WTC11 (cell line): ENCODE data around the gene RMI2. TPM values are rescaled to one million over a fixed set of nuclear protein-coding genes. Genes with fewer than 3 reads are reported as not detected.

Experiments used
- ATAC-seq: fragments of 200-7000 bp; cut with Tn5 transposase; 2 replicates; pipeline ENCODE4 v1.10.0; 2021; ENCODE audit warnings: mild to moderate bottlenecking, moderate library complexity
- CTCF ChIA-PET: fragments of 300-600 bp; sonication (Branson Sonifier 250); formaldehyde crosslinking; loops from one replicate; lab custom pipeline; 2021; ENCODE audit warnings: antibody characterized with exemption; lab: Charles Lee
- POLR2A ChIA-PET: fragments of 350-600 bp; sonication (Branson Sonifier 250); formaldehyde crosslinking; loops from one replicate; lab custom pipeline; 2021; ENCODE audit warnings: antibody characterized with exemption; lab: Charles Lee
- DNase-seq: peaks from one replicate; pipeline ENCODE4 v3.0.0; 2021; ENCODE audit warnings: low spot score
- H3K27ac Mint-ChIP-seq: 2 replicates; pipeline ENCODE4 v1.8.0; 2021; ENCODE audit warnings: mixed read lengths
- H3K27me3 Mint-ChIP-seq: 2 replicates; pipeline ENCODE4 v1.8.0; 2021; ENCODE audit warnings: low read depth, mild to moderate bottlenecking, moderate library complexity, mixed read lengths
- H3K36me3 Mint-ChIP-seq: 2 replicates; pipeline ENCODE4 v1.8.0; 2021; ENCODE audit warnings: mixed read lengths
- H3K4me1 Mint-ChIP-seq: 2 replicates; pipeline ENCODE4 v1.8.0; 2022; ENCODE audit warnings: mixed read lengths
- H3K4me3 Mint-ChIP-seq: 2 replicates; pipeline ENCODE4 v1.8.0; 2021; ENCODE audit warnings: mild to moderate bottlenecking, moderate library complexity, mixed read lengths
- H3K9me3 Mint-ChIP-seq: 2 replicates; pipeline ENCODE4 v1.8.0; 2021; ENCODE audit warnings: mixed read lengths
- ATF1 ChIP-seq: sonication (generic); formaldehyde crosslinking; IDR thresholded peaks from 2 replicates; pipeline ENCODE4 v1.8.1; 2023; ENCODE audit warnings: mild to moderate bottlenecking, moderate library complexity, missing genetic modification reagents
- ELF4 ChIP-seq: sonication (generic); formaldehyde crosslinking; IDR thresholded peaks from 2 replicates; pipeline ENCODE4 v1.8.1; 2022; ENCODE audit warnings: low read depth, mild to moderate bottlenecking, moderate library complexity, missing genetic modification reagents
- FOXJ3 ChIP-seq: sonication (generic); formaldehyde crosslinking; IDR thresholded peaks from 2 replicates; pipeline ENCODE4 v1.9.0; 2021; ENCODE audit warnings: missing genetic modification reagents, mild to moderate bottlenecking, borderline replicate concordance
- GABPB1 ChIP-seq: sonication (generic); formaldehyde crosslinking; IDR thresholded peaks from 2 replicates; pipeline ENCODE4 v1.8.1; 2023; ENCODE audit warnings: mild to moderate bottlenecking, missing genetic modification reagents
- GRHL2 ChIP-seq: fragments of 250-450 bp; sonication (Bioruptor Pico); IDR thresholded peaks from 2 replicates; pipeline ENCODE4 v1.8.0; 2022; ENCODE audit warnings: mild to moderate bottlenecking, moderate library complexity; ENCODE audit not compliant: insufficient replicate concordance, severe bottlenecking
- GTF2I ChIP-seq: fragments of 250-450 bp; sonication (Bioruptor Pico); conservative IDR thresholded peaks from 2 replicates; pipeline ENCODE4 v1.4.0; 2021; ENCODE audit warnings: mild to moderate bottlenecking
- JUN ChIP-seq: sonication (generic); formaldehyde crosslinking; IDR thresholded peaks from 2 replicates; pipeline ENCODE4 v1.8.0; 2023; ENCODE audit warnings: mild to moderate bottlenecking, missing genetic modification reagents
- MXD4 ChIP-seq: fragments of 250-450 bp; sonication (Bioruptor Pico); IDR thresholded peaks from 2 replicates; pipeline ENCODE4 v1.8.0; 2021; ENCODE audit warnings: mild to moderate bottlenecking, moderate library complexity, borderline replicate concordance
- NFATC4 ChIP-seq: fragments of 250-450 bp; sonication (Bioruptor Pico); IDR thresholded peaks from 2 replicates; pipeline ENCODE4 v1.9.0; 2021; ENCODE audit warnings: mild to moderate bottlenecking
- NR1H2 ChIP-seq: sonication (generic); formaldehyde crosslinking; IDR thresholded peaks from 2 replicates; pipeline ENCODE4 v1.9.0; 2021; ENCODE audit warnings: mild to moderate bottlenecking, moderate library complexity, missing genetic modification reagents
- NR3C1 ChIP-seq: sonication (generic); formaldehyde crosslinking; conservative IDR thresholded peaks from 2 replicates; pipeline ENCODE4 v1.8.1; 2023; ENCODE audit warnings: low read depth, mild to moderate bottlenecking, missing genetic modification reagents
- OVOL2 ChIP-seq: fragments of 250-450 bp; sonication (Bioruptor Pico); IDR thresholded peaks from 2 replicates; pipeline ENCODE4 v1.9.0; 2021; ENCODE audit warnings: mild to moderate bottlenecking, borderline replicate concordance
- PRRX2 ChIP-seq: fragments of 250-450 bp; sonication (Bioruptor Pico); IDR thresholded peaks from 2 replicates; pipeline ENCODE4 v1.8.0; 2021; ENCODE audit warnings: mild to moderate bottlenecking
- SOX15 ChIP-seq: fragments of 250-450 bp; sonication (Bioruptor Pico); IDR thresholded peaks from 2 replicates; pipeline ENCODE4 v1.9.0; 2021; ENCODE audit warnings: mild to moderate bottlenecking
- TCF7 ChIP-seq: sonication (generic); formaldehyde crosslinking; IDR thresholded peaks from 2 replicates; pipeline ENCODE4 v1.8.0; 2022; ENCODE audit warnings: mild to moderate bottlenecking, low read depth, missing genetic modification reagents, moderate library complexity
- ZBTB43 ChIP-seq: sonication (generic); formaldehyde crosslinking; IDR thresholded peaks from 2 replicates; pipeline ENCODE4 v1.8.1; 2023; ENCODE audit warnings: mild to moderate bottlenecking, missing genetic modification reagents
- ZNF121 ChIP-seq: sonication (generic); formaldehyde crosslinking; IDR thresholded peaks from 2 replicates; pipeline ENCODE4 v1.8.0; 2023; ENCODE audit warnings: missing genetic modification reagents
- ZNF138 ChIP-seq: sonication (generic); formaldehyde crosslinking; conservative IDR thresholded peaks from 2 replicates; pipeline ENCODE4 v1.8.1; 2022; ENCODE audit warnings: mild to moderate bottlenecking, moderate library complexity, missing genetic modification reagents
- ZNF232 ChIP-seq: sonication (generic); formaldehyde crosslinking; IDR thresholded peaks from 2 replicates; pipeline ENCODE4 v1.8.0; 2022; ENCODE audit warnings: mild to moderate bottlenecking, missing genetic modification reagents
- total RNA-seq: library from RNA; stranded (reverse); gene quantifications from 3 replicates; pipeline ENCODE4 v1.2.3, GENCODE V29; 2021
- TF ChIP-seq, protein P1 (sequence below): sonication (generic); formaldehyde crosslinking; IDR thresholded peaks from 2 replicates; pipeline ENCODE4 v1.8.0; 2022; ENCODE audit warnings: missing genetic modification reagents

Gene RMI2
- total RNA-seq, 1 experiment from 2014 or later = 79.0 TPM

- DNase-seq (no peak), ATAC-seq (no peak)
- no peak for TF ChIP-seq GABPB1 (CRISPR knock-in tag)
- peaks cover 7% of the 10 kb centered on the region for H3K9me3 Mint-ChIP-seq
- peaks cover 59% of the 10 kb centered on the region for H3K4me1 Mint-ChIP-seq
- peak overlapping the region; percentile 100 for H3K27ac Mint-ChIP-seq
- peaks cover 22% of the 10 kb centered on the region for H3K36me3 Mint-ChIP-seq
- no peaks in the 10 kb centered on the region; the same call in 1 of the 2 replicates for H3K27me3 Mint-ChIP-seq
- ChIA-PET CTCF (interaction anchor here (0.5 to 3.1 kb wide), 8 partner anchors 14 to 376 kb away, joined by 3 to 19 read pairs (median 6); partner anchors contain the start of gene SOCS1), POLR2A (interaction anchor here (0.8 to 3.0 kb wide), 5 partner anchors 10 to 74 kb away, joined by 3 to 24 read pairs (median 3); partner anchors contain the start of gene SOCS1)
- H3K4me3 Mint-ChIP-seq = no peak overlapping the region
Measured at GRCh38 chr16:11329891-11330290, 15.4 kb upstream of the RMI2 start.

DNA sequence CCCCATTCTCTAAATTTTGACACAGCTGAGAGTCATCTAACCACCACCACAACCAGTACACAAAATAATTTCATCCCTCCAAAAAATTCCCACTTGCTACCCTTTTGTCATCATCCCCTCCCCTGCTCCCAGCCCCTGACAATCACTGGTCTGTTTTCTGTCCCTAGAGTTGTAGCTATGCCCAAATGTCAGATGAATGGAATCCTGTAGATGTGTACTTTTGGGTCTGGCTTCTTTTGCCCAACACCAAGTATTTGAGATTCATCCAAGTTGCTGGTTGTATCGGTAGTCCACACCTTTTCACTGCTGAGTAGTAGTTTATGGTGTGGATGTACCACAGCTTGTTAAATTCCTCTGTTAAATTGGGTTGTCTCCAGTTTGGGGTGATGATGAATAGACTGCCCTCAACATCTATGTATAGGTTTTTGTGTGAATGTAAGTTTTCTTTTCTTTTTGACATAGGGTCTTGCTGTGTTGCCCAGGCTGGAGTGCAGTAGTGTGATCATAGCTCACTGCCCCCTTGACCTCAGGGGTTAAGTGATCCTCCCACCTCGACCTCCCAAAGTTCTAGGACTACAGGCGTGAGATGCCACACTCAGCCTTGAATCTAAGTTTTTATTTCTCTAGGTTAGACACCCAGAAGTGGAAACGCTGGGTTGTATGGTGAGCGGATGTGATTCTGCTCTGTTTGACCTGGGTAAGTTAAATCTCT is 14.6 kb upstream of the RMI2 start:
- Mint-ChIP-seq H3K27me3 (no peaks in the 10 kb centered on the region; the same call in 1 of the 2 replicates), H3K4me1 (peaks cover 53% of the 10 kb centered on the region), H3K36me3 (peaks cover 25% of the 10 kb centered on the region), H3K9me3 (peaks cover 9% of the 10 kb centered on the region), H3K27ac (peak overlapping the region; percentile 100), H3K4me3 (no peak overlapping the region; the same call in 1 of the 2 replicates)
- ATAC-seq = no peak
- POLR2A ChIA-PET = interaction anchor here (2.4 kb wide), 1 partner anchor 14 kb away, joined by 24 read pairs; no protein-coding TSS in a partner anchor
- TF ChIP-seq MXD4 (CRISPR knock-in tag) (no peak), JUN (CRISPR knock-in tag) (no peak), ZNF121 (CRISPR knock-in tag) (peak; percentile 94; the same call in 1 of the 2 replicates), PRRX2 (no peak), FOXJ3 (CRISPR knock-in tag) (no peak), ZBTB43 (CRISPR knock-in tag) (no peak), ZNF138 (no peak)
- CTCF ChIA-PET = interaction anchor here (0.5 to 3.1 kb wide), 4 partner anchors 15 to 41 kb away, joined by 3 to 19 read pairs (median 10); no protein-coding TSS in a partner anchor
- DNase-seq = no peak

GRCh38 chr16:11331967-11332366 is 13.3 kb upstream of the RMI2 start:
- CTCF ChIA-PET = no interaction called here

More at GRCh38 chr16:11331967-11332366, 13.3 kb upstream of the RMI2 start:
- Mint-ChIP-seq H3K27ac (peak overlapping the region; percentile 36), H3K4me1 (peaks cover 44% of the 10 kb centered on the region), H3K4me3 (no peak overlapping the region), H3K27me3 (no peaks in the 10 kb centered on the region; the same call in 1 of the 2 replicates), H3K9me3 (peaks cover 16% of the 10 kb centered on the region), H3K36me3 (peaks cover 32% of the 10 kb centered on the region)
- POLR2A ChIA-PET = interaction anchor here (1.2 kb wide), 1 partner anchor 24 kb away, joined by 3 read pairs; no protein-coding TSS in a partner anchor
- ATAC-seq (no peak), DNase-seq (no peak)
- no peak for TF ChIP-seq ELF4
- TF ChIP-seq NR1H2 = no peak
- TF ChIP-seq JUN (CRISPR knock-in tag) = no peak
- TF ChIP-seq OVOL2 (CRISPR knock-in tag) = no peak
- no peak for TF ChIP-seq NFATC4
- TF ChIP-seq SOX15 (CRISPR knock-in tag) = no peak
- TF ChIP-seq GTF2I (CRISPR knock-in tag) = no peak
- no peak for TF ChIP-seq TCF7 (CRISPR knock-in tag)
- TF ChIP-seq ATF1 = no peak
- no peak for TF ChIP-seq ZNF232 (CRISPR knock-in tag)
- TF ChIP-seq NR3C1 = no peak
- TF ChIP-seq GRHL2 = no peak
- TF ChIP-seq, protein P1, sequence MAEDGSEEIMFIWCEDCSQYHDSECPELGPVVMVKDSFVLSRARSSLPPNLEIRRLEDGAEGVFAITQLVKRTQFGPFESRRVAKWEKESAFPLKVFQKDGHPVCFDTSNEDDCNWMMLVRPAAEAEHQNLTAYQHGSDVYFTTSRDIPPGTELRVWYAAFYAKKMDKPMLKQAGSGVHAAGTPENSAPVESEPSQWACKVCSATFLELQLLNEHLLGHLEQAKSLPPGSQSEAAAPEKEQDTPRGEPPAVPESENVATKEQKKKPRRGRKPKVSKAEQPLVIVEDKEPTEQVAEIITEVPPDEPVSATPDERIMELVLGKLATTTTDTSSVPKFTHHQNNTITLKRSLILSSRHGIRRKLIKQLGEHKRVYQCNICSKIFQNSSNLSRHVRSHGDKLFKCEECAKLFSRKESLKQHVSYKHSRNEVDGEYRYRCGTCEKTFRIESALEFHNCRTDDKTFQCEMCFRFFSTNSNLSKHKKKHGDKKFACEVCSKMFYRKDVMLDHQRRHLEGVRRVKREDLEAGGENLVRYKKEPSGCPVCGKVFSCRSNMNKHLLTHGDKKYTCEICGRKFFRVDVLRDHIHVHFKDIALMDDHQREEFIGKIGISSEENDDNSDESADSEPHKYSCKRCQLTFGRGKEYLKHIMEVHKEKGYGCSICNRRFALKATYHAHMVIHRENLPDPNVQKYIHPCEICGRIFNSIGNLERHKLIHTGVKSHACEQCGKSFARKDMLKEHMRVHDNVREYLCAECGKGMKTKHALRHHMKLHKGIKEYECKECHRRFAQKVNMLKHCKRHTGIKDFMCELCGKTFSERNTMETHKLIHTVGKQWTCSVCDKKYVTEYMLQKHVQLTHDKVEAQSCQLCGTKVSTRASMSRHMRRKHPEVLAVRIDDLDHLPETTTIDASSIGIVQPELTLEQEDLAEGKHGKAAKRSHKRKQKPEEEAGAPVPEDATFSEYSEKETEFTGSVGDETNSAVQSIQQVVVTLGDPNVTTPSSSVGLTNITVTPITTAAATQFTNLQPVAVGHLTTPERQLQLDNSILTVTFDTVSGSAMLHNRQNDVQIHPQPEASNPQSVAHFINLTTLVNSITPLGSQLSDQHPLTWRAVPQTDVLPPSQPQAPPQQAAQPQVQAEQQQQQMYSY (CRISPR knock-in tag) = no peak
